Neural cell (in vitro differentiated cells): ENCODE data around the gene LAPTM4A.

Source experiments
- EP300 ChIP-seq: fragments of 450-650 bp; conservative IDR thresholded peaks from 2 replicates; pipeline ENCODE4 v1.6.1; 2014; ENCODE audit warnings: antibody characterized with exemption, mild to moderate bottlenecking, moderate library complexity; ENCODE audit not compliant: poor library complexity, severe bottlenecking
- EZH2 ChIP-seq: fragments of 200-600, 300-800 bp; shearing (Covaris generic), sonication (generic); IDR thresholded peaks from 2 replicates; pipeline ENCODE4 v1.6.1; 2014; ENCODE audit warnings: antibody characterized with exemption, low read length, borderline replicate concordance, mild to moderate bottlenecking; ENCODE audit not compliant: insufficient read depth, poor library complexity, severe bottlenecking
- RAD21 ChIP-seq: fragments of 450-650 bp; conservative IDR thresholded peaks from 2 replicates; pipeline ENCODE4 v1.6.1; 2014; ENCODE audit warnings: antibody characterized with exemption, mild to moderate bottlenecking, moderate library complexity
- SMC3 ChIP-seq: fragments of 450-650 bp; conservative IDR thresholded peaks from 2 replicates; pipeline ENCODE4 v1.6.1; 2014; ENCODE audit warnings: antibody characterized with exemption, mild to moderate bottlenecking, moderate library complexity; ENCODE audit not compliant: poor library complexity
- TF ChIP-seq, protein P1 (sequence below): fragments of 450-650 bp; IDR thresholded peaks from 2 replicates; pipeline ENCODE4 v1.5.1; 2014; ENCODE audit warnings: antibody characterized with exemption, mild to moderate bottlenecking, moderate library complexity; ENCODE audit not compliant: poor library complexity, severe bottlenecking
- TF ChIP-seq, protein P2 (sequence below): IDR thresholded peaks from 2 replicates; pipeline ENCODE4 v1.6.1; 2012; ENCODE audit warnings: borderline replicate concordance

DNA sequence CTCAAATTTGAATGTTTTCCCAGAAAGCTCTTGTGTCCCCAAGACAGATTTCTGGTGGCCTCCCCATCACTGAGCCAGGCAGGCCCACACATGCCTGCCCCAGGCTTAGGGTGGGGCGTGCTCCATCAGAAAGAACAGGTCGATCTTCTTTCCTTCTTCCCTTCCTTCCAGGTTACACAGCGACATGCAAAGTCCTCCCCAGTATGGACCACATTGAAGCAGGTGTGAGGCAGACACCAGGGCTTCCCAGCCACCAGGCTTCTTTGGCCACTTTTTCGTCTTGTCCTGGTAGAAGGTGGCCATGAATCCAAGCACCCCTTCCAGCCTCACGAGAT, 41.4 kb upstream of the LAPTM4A start:
- TF ChIP-seq EZH2 (no peak), SMC3 (no peak), EP300 (no peak), RAD21 (no peak)
- TF ChIP-seq, protein P1, sequence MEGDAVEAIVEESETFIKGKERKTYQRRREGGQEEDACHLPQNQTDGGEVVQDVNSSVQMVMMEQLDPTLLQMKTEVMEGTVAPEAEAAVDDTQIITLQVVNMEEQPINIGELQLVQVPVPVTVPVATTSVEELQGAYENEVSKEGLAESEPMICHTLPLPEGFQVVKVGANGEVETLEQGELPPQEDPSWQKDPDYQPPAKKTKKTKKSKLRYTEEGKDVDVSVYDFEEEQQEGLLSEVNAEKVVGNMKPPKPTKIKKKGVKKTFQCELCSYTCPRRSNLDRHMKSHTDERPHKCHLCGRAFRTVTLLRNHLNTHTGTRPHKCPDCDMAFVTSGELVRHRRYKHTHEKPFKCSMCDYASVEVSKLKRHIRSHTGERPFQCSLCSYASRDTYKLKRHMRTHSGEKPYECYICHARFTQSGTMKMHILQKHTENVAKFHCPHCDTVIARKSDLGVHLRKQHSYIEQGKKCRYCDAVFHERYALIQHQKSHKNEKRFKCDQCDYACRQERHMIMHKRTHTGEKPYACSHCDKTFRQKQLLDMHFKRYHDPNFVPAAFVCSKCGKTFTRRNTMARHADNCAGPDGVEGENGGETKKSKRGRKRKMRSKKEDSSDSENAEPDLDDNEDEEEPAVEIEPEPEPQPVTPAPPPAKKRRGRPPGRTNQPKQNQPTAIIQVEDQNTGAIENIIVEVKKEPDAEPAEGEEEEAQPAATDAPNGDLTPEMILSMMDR = no peak
- TF ChIP-seq, protein P2, sequence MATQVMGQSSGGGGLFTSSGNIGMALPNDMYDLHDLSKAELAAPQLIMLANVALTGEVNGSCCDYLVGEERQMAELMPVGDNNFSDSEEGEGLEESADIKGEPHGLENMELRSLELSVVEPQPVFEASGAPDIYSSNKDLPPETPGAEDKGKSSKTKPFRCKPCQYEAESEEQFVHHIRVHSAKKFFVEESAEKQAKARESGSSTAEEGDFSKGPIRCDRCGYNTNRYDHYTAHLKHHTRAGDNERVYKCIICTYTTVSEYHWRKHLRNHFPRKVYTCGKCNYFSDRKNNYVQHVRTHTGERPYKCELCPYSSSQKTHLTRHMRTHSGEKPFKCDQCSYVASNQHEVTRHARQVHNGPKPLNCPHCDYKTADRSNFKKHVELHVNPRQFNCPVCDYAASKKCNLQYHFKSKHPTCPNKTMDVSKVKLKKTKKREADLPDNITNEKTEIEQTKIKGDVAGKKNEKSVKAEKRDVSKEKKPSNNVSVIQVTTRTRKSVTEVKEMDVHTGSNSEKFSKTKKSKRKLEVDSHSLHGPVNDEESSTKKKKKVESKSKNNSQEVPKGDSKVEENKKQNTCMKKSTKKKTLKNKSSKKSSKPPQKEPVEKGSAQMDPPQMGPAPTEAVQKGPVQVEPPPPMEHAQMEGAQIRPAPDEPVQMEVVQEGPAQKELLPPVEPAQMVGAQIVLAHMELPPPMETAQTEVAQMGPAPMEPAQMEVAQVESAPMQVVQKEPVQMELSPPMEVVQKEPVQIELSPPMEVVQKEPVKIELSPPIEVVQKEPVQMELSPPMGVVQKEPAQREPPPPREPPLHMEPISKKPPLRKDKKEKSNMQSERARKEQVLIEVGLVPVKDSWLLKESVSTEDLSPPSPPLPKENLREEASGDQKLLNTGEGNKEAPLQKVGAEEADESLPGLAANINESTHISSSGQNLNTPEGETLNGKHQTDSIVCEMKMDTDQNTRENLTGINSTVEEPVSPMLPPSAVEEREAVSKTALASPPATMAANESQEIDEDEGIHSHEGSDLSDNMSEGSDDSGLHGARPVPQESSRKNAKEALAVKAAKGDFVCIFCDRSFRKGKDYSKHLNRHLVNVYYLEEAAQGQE = no peak
